ENCODE data around the gene PZP.

The PZP gene

GRCh38 chr12:9124383-9125031, 83.7 kb downstream of the PZP start:
- no peak for DNase-seq (ENCODE audit: low read depth, low spot score)

- DNase-seq (ENCODE audit: low read depth, low spot score): no peak
Observed at GRCh38 chr12:9123781-9124382, 84.3 kb downstream of the PZP start.

DNA sequence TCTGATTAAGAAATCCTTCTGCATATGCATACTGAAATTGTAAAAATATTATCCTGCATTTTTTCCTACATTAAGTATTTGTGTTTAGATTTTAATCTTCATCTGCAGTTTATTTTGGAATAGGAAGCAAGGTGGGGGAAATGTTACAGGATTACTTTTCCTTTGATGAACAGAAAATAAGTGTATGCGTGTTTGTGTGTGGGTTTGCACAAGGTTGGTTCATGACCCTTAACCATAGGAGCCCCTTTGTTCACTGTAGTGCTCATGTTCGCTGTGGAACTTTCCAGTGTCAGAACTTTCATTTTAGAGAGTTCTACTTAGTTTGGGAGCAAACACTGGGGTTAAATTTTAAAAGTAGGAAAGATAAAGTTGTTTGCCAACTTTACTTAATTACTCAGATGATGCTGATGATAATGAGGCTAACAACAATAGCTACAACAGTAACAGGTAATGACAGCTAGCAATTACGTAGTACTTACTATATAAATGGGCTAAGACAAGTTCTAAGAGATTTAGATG, 86.0 kb downstream of the PZP start:
- no peak for DNase-seq (ENCODE audit: low read depth, low spot score)

GRCh38 chr12:9120487-9121184, 87.6 kb downstream of the PZP start:
- DNase-seq (ENCODE audit: low read depth, low spot score): no peak

DNA sequence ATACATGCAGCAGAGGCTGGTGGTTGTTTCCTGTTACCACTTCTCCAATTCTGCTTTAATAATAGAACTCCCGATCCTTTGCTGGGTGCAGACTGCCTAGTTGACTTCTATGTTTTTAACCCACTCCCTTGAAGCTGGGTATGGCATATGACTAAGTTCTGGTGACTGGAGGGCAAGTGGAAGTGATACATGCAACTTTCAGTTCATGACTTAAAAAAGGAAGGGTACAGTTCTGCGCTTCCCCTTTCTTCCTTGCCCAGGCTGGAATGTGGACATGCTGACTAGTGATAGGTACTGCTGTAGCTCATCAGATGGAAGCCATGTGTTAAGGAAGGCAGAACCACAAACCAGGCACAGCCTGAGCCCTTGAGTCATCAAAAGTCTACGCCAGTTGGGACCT, 90.0 kb downstream of the PZP start:
- no peak for DNase-seq (ENCODE audit: low read depth, low spot score)

- no peak for DNase-seq (ENCODE audit: low read depth, low spot score)
Observed at GRCh38 chr12:9115731-9116559, 92.2 kb downstream of the PZP start, which contains the start of gene A2M. Gene A2M, minus strand, starts transcription at chr12:9115919. Its CDS starts 70 bp downstream, at chr12:9115849.

GRCh38 chr12:9114946-9115345, 93.2 kb downstream of the PZP start:
- DNase-seq (ENCODE audit: low read depth, low spot score): no peak

DNA sequence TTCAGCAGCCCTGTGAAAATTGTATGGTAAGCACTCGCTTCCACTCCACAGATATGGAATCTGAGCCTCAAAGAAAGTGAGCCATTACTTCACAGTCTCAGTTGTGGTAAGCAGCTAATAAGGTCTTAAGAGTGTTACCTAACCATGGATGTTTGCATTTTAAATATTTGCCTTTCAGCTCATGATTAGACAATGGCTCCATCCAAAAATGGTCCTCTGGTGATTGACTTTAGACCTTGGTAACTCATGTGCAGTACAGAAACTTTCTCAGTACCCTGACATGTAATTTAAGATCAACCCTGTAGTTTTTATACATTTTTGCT, 94.2 kb downstream of the PZP start:
- no peak for DNase-seq (ENCODE audit: low read depth, low spot score)

DNA sequence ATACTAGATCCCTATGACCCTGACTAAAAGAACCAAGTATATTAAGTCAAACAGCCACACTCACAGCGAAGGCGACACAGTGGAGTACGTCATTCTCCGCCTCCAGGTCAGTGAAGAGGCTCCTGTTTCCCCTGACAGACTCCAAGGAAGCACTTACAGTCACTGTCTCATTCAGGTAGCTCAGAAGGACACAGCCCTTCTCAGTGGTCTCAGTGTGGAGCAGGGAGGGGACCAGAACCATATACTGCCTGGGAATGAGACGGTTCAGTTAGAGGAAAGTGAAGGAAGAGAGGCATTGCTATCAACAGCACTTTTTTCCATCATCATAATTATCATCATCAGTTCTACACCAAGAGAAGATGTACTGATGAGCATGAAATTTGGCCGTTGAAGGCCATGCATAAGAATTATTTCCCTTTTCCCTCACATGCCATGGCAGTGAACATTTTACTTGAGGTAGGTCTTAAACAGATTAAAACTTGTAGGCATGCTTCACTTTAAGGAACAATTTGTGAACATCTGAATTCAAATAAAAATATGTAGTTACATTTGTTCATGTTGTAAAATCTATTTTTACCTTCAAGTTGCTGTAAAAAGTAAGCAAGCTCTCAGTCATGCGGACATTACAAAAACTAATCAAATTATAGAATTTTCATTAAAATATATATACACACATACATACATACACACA, 94.8 kb downstream of the PZP start:
- DNase-seq (ENCODE audit: low read depth, low spot score): no peak

DNA sequence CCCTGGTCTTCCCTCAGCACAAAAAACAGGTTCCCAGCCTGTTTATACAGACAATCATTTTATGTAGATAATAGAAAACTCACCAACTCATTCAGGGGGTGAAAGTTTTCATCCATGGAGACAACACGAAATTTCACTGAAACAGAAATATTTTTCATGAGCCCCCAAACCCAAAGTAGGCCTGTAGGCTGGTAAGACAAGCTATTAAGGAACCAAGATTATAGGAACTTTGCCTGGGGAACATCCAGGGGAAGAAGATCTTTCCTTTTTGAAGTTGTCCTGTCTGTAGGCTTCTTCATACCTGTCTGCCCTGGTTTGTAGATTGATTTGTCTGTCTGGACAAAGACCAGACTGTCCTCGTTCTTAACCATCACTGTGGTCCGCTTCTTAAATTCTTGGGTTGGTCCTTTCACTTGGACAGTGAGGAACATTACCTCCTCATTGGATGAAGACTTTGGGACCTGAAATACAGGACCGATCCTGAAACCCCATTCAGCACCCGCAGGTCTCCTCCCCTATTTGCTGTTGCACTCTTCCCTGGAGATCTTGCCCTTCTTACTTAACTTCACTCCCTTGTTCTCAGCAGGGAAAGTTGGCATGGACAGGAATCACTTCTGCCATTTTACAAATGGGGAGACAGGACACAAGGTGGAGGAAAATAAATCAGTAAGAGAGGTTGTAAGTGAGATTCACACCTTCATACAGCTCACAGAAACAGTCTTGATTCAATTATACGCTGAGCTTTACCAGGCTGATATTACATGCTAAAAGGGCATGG, 95.9 kb downstream of the PZP start:
- no peak for DNase-seq (ENCODE audit: low read depth, low spot score)

GRCh38 chr12:9111525-9111924, 96.7 kb downstream of the PZP start:
- no peak for DNase-seq (ENCODE audit: low read depth, low spot score)

DNA sequence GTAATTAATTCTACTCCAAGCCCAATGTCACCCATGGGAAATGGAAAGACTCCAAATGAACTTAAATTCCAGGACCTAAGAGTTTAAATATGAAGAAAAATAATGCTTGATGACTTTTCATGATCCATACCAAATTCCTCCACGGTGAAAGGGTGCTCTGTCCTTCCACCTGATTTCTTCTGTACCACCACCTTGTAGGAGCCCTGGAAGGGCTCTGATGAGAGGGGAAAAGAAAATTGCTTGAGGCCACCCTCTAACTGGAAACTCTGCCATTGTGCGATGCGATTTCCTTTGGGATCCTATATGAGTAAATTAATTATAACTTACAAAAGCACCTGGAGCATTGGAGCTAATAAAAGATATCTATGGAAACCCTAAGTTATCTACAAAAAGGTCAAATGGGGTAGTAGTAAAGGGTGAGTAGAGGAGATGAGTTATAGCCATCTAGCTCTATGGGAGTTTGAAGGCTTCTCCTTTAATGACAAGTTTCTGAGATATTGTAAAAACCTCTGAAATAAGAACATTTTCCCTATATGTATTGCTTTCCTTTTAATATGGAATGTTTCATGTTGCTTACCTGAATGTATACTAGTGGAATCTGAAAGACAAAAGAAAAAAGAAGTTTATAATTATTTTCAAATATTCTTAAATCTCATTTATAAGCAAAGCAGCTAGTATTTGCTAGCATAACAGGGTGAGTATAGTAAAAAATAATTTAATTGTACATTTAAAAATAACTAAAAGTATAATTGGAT, 98.3 kb downstream of the PZP start:
- DNase-seq (ENCODE audit: low read depth, low spot score): no peak

- DNase-seq (ENCODE audit: low read depth, low spot score): no peak
Observed at GRCh38 chr12:9109213-9109522, 99.0 kb downstream of the PZP start.

GRCh38 chr12:9108504-9109212, 99.5 kb downstream of the PZP start:
- DNase-seq (ENCODE audit: low read depth, low spot score): no peak

DNA sequence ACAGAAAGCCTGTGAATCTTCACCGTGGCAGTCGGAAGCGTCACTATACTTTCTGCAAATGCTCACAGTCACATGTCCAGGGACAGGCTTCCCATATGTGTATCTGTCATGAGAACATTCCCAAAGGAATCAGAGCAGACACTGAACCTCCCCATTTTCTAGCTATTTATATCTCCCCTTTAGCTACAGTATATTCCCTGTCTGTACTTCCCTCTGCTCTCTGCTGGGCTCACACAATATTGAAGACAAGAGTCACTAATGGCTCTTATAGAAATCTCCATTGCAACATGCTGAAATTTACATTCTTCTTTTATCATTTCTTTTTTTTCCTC, 100.7 kb downstream of the PZP start:
- no peak for DNase-seq (ENCODE audit: low read depth, low spot score)

DNA sequence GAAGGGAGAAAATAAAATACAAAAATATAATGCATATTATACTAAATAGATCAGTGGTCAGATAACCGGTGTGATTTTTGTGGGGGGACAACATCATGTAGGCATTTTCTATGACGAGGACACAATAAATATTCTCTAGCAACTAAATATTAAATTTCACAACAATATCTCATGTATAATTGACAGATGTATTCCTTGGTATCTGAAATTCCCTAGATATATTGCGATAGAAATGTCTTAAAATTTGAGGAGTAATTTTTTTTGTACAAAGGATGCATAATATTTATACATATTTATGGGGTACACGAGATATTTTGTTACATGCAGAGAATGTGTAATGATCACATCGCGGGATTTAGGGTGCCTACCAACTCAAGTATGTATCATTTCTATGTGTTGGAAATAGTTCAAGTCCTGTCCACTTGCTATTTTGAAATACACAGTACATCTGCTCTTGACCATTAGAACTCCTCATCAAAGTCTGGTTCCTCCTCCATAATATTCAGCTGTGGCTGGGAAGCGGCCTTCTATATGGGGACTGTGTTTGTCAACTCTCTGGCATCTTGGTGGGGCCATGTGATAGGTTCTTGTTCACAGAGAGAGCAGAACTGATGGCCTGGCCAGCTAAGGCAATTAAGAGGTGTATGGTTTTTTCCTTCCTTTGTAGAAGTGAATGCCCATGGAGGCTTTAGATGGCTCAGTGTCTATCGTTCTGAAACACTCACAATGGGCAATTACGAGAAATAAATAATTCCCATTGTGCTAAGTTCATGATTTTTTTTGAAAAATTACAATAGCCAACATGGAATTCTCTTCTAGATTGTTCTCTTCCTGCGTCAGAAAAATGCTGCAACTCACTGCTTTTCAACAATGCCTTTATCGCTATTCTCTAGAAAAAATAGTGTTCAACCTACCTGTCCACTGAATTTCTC, 101.3 kb downstream of the PZP start:
- no peak for DNase-seq (ENCODE audit: low read depth, low spot score)

GRCh38 chr12:9106067-9106466, 102.1 kb downstream of the PZP start:
- DNase-seq (ENCODE audit: low read depth, low spot score): no peak

DNA sequence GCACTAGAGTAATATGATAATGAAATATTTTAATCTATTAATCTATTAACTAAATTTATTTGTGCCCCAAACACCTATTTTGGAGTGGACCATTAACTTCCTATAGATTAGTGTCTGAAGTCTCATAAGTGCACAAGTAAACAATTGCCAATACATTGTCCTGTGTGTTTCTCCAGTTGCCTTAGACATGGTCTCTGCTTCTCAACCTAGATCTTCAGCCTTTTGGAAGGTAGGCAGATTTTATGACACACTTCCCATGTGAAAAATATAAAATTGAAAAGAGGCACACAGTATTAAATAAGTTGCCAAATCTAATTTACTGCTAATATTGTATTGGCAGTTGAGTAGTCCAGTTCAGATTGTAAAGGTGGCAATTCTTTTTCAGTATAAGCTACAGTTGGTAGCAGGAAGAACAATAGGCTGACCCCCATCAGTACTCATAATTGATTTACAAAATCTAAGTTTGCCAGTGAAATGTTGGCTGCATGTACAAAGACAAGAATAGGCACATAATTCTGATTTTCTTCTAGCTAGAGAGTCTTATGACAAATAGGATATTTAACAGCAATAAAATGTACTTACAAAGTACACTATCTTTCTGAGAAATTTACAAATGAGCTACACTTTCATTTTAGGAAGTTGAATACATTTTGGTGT, 103.3 kb downstream of the PZP start:
- no peak for DNase-seq (ENCODE audit: low read depth, low spot score)

Measured in activated naive CD8-positive, alpha-beta T cell treated with anti-CD3 and anti-CD28 coated beads, Interleukin-2, amount 50 U/mL, for 16 hours (primary cell).